ENCODE data around the gene LRPAP1.
"Not testable (repeated sequence)": the region's sequence is repeated elsewhere in the genome, so short reads cannot be mapped to it uniquely, and the experiment has no call there.

LRPAP1 gene

DNA sequence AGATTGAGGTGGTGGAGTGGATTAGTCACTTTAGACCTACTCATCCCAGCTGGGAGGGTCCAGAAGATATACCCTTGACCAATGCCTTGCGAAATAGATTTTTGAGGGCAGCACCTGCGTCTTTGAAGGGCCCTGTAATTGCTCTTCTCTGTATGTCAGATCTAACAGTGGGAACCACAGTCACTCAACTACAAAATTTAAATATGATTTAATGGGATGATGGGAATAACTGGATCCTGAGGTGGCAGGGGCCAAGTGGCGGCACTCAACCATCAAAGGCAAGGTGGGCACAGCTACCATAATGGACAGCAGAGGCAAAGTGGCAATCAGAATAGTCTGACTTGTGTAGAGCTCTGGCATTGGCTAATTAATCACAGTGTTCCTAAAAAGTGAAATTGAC is 76.6 kb downstream of the LRPAP1 start:
- DNase-seq (ENCODE audit: low spot score) = not testable (repeated sequence)

Measured in D341Med (cell line).